Choroid plexus epithelial cell (primary cell): ENCODE data around the gene TMEM184C.
A peak's percentile ranks its signal among the peaks of the same experiment; 100 is the strongest.

Experiments used
- DNase-seq: peaks from one replicate; pipeline ENCODE4 v3.0.0-alpha.2; 2010; ENCODE audit warnings: low read depth
- H3K4me3 ChIP-seq: 2 replicates; pipeline ENCODE4 v1.5.1; 2011; ENCODE audit warnings: low read depth, mild to moderate bottlenecking, control low read depth, low read length, moderate library complexity
- TF ChIP-seq, protein P1 (sequence below): conservative IDR thresholded peaks from 2 replicates; pipeline ENCODE4 v1.5.1; 2011; ENCODE audit warnings: low read depth, mild to moderate bottlenecking, control low read depth, inconsistent platforms, low read length, moderate library complexity

TMEM184C gene

DNA sequence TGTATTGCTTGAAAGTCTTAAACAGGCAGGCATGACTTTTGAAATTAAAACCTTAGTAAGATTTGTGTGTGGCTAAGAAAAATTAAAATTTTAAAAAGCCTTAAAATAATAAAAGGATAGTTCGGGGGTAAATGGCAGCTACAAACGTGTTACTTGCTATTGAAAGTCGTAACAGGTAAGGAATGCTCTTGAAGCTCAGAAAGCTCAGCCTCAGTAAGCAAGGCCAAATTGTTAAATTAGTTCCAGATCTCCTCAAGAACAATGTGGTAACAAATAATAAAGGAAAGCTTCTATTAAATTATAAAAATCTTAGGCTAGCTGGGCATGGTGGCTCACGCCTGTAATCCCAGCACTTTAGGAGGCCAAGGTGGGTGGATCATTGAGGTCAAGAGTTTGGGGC, 41.3 kb downstream of the TMEM184C start:
- no peak overlapping the region for H3K4me3 ChIP-seq
- TF ChIP-seq, protein P1, sequence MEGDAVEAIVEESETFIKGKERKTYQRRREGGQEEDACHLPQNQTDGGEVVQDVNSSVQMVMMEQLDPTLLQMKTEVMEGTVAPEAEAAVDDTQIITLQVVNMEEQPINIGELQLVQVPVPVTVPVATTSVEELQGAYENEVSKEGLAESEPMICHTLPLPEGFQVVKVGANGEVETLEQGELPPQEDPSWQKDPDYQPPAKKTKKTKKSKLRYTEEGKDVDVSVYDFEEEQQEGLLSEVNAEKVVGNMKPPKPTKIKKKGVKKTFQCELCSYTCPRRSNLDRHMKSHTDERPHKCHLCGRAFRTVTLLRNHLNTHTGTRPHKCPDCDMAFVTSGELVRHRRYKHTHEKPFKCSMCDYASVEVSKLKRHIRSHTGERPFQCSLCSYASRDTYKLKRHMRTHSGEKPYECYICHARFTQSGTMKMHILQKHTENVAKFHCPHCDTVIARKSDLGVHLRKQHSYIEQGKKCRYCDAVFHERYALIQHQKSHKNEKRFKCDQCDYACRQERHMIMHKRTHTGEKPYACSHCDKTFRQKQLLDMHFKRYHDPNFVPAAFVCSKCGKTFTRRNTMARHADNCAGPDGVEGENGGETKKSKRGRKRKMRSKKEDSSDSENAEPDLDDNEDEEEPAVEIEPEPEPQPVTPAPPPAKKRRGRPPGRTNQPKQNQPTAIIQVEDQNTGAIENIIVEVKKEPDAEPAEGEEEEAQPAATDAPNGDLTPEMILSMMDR = no peak
- no peak for DNase-seq

- no peak overlapping the region for H3K4me3 ChIP-seq
- TF ChIP-seq, protein P1 = no peak
Measured at GRCh38 chr4:147674073-147674472, 56.9 kb downstream of the TMEM184C start.

DNA sequence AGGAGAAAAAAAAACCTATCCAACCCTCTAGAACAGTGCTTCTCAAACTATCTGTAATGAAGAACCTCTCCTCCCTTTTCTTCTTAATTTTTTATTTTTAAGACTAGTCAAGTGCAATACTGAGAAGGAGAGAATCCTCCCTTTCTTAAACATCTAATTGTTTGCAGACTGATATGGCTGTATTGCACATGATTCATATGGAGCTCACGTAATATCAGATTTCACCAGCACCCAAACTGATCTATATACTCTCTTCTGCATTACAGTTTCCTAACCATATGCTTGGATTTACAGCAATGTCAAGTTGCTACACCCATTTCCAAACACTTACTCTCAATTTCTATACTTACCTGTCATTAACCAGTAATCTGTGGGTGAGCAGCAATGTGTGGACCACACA, 57.3 kb downstream of the TMEM184C start:
- peak; percentile 22 for DNase-seq
- TF ChIP-seq, protein P1 = no peak
- H3K4me3 ChIP-seq = no peak overlapping the region

More at GRCh38 chr4:147674073-147674472, 56.9 kb downstream of the TMEM184C start:
- DNase-seq = no peak

DNA sequence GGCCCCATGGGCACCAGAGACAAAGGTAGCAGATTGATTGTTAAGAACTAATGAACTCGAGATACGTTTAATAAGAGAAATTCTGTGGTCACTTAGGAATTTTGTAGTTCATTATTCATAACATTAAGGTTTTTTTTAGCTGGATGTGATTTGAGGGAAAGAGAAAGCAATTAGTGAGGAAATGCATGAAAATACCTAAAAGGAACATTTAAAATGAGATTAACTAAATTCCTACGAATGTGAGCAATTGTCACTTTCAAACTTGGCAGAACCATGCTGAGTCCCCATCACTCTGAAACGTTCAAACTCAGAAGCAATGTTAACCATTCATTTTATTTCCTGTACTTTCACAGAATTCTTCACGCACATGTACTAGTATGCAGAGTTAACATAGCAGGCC, 60.9 kb downstream of the TMEM184C start:
- TF ChIP-seq, protein P1 = no peak
- DNase-seq = no peak
- no peak overlapping the region for H3K4me3 ChIP-seq

- DNase-seq = peak; percentile 21
- no peak overlapping the region for H3K4me3 ChIP-seq
- TF ChIP-seq, protein P1 = no peak
Measured at GRCh38 chr4:147678796-147679549, 61.8 kb downstream of the TMEM184C start.

- TF ChIP-seq, protein P1 = no peak
- peak overlapping the region; percentile 99 for H3K4me3 ChIP-seq
- DNase-seq = peak; percentile 11
Measured at GRCh38 chr4:147682755-147683154, 65.6 kb downstream of the TMEM184C start.

DNA sequence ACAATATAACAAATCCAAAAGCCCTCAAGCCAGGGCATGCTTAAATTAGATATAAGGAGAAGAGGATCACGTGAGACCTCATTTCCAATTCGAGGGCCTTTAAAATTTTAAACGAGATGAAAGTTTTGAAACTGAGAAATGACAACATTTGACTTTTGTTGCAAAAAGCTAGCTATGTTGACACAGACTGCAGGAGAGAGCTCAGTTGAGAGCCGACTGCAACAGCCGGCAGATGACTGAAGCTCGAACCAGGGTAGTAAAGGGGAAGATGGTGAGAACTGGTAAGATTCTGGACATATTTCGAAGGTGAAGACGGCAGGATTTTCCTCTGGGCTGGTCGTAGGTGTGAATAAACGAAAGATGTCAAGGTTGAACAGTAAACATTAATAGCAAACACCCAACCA, 66.0 kb downstream of the TMEM184C start:
- TF ChIP-seq, protein P1 = no peak
- H3K4me3 ChIP-seq = peak overlapping the region; percentile 99
- peak; percentile 52 for DNase-seq
